ENCODE results near the gene IFI35.
"Not testable (repeated sequence)": the region's sequence is repeated elsewhere in the genome, so short reads cannot be mapped to it uniquely, and the experiment has no call there.

Gene IFI35

DNA sequence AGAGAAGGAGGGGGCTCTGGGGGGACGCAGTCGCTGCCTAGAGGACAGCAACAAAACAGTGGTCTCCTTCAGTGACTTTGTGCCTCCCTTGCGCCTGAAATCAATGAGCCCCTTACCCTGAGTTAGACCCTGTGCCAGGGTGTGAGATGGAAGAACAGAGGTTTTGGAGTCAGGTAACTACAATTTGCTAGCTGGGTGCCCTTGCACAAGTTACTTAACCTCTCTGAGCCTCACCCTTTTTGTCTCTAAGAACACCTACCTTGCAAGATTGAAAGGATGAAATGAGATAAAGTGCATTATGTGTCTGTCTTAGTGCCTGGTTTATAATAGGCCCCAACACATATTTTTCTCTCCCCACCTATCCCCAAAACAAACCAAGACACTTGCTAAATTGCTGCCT, 28.3 kb downstream of the IFI35 start:
- Histone ChIP-seq H3K4me3 (ENCODE audit: low read length) (no peak overlapping the region), H3K36me3 (ENCODE audit: control insufficient read depth, insufficient read depth, low read length) (no peaks in the 10 kb centered on the region), H3K27ac (ENCODE audit: low read length) (no peak overlapping the region), H3K9me3 (ENCODE audit: control insufficient read depth, insufficient read depth, low read length) (no peaks in the 10 kb centered on the region), H3K27me3 (ENCODE audit: control insufficient read depth, insufficient read depth, low read length) (no peaks in the 10 kb centered on the region), H3K4me1 (ENCODE audit: control insufficient read depth, insufficient read depth, low read length) (peaks cover 7% of the 10 kb centered on the region; the same call in 1 of the 2 replicates)
- no CpG with 5 or more reads among the region's 3 CpGs for WGBS (ENCODE audit: insufficient coverage, insufficient read length)
- DNase-seq (ENCODE audit: low read depth, low spot score): no peak

GRCh38 chr17:43039646-43040045, 33.1 kb downstream of the IFI35 start:
- H3K4me1 ChIP-seq (ENCODE audit: control insufficient read depth, insufficient read depth, low read length): peaks cover 1% of the 10 kb centered on the region; the same call in 1 of the 2 replicates
- WGBS (ENCODE audit: insufficient coverage, insufficient read length): no CpG with 5 or more reads among the region's 2 CpGs
- H3K9me3 ChIP-seq (ENCODE audit: control insufficient read depth, insufficient read depth, low read length): no peaks in the 10 kb centered on the region
- H3K4me3 ChIP-seq (ENCODE audit: low read length): no peak overlapping the region
- H3K27ac ChIP-seq (ENCODE audit: low read length): no peak overlapping the region
- H3K36me3 ChIP-seq (ENCODE audit: control insufficient read depth, insufficient read depth, low read length): no peaks in the 10 kb centered on the region
- no peaks in the 10 kb centered on the region for H3K27me3 ChIP-seq (ENCODE audit: control insufficient read depth, insufficient read depth, low read length)
- DNase-seq (ENCODE audit: low read depth, low spot score): no peak

- DNase-seq (ENCODE audit: low read depth, low spot score): no peak
Measured at GRCh38 chr17:43040655-43041054, 34.1 kb downstream of the IFI35 start.

DNA sequence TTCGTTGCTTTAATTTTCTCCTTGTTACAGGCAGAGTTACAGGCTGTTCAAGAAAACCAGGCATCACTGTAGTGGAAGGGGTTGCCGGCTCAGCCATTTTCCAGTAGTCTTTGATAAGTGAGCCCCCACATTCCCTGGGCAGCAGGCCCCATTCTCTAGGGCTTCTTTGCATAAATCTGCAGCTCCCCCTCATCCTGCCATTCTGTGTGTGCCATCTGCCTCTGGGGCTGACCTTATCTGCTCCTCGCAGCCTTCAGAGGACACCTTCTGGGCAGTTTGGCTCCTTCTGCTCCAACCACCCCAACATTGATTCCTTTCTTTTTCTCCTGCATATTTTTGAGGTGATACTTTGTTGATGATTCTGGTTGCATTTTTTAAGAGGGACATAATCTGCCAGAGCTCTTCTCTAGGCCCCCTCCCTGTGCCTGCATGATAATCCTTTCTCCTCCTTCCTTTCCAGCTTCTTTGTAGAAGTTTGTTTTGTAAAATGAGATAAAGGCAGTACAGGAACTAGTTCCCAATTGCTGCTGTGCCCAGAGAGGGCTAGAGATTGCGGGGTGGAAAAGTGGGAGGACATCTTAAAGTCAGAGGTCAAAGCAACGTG, 35.5 kb downstream of the IFI35 start:
- Histone ChIP-seq H3K4me3 (ENCODE audit: low read length) (no peak overlapping the region), H3K36me3 (ENCODE audit: control insufficient read depth, insufficient read depth, low read length) (no peaks in the 10 kb centered on the region), H3K27ac (ENCODE audit: low read length) (peak overlapping the region; percentile 61), H3K4me1 (ENCODE audit: control insufficient read depth, insufficient read depth, low read length) (peaks cover 1% of the 10 kb centered on the region; the same call in 1 of the 2 replicates), H3K9me3 (ENCODE audit: control insufficient read depth, insufficient read depth, low read length) (no peaks in the 10 kb centered on the region), H3K27me3 (ENCODE audit: control insufficient read depth, insufficient read depth, low read length) (no peaks in the 10 kb centered on the region)
- no peak for DNase-seq (ENCODE audit: low read depth, low spot score)
- no CpG with 5 or more reads among the region's 5 CpGs for WGBS (ENCODE audit: insufficient coverage, insufficient read length)

More at GRCh38 chr17:43040655-43041054, 34.1 kb downstream of the IFI35 start:
- Histone ChIP-seq H3K27ac (ENCODE audit: low read length) (peak overlapping the region; percentile 46), H3K27me3 (ENCODE audit: control insufficient read depth, insufficient read depth, low read length) (no peaks in the 10 kb centered on the region), H3K9me3 (ENCODE audit: control insufficient read depth, insufficient read depth, low read length) (no peaks in the 10 kb centered on the region), H3K4me1 (ENCODE audit: control insufficient read depth, insufficient read depth, low read length) (peaks cover 1% of the 10 kb centered on the region; the same call in 1 of the 2 replicates), H3K36me3 (ENCODE audit: control insufficient read depth, insufficient read depth, low read length) (no peaks in the 10 kb centered on the region), H3K4me3 (ENCODE audit: low read length) (no peak overlapping the region)
- WGBS (ENCODE audit: insufficient coverage, insufficient read length): no CpG with 5 or more reads among the region's 2 CpGs

DNA sequence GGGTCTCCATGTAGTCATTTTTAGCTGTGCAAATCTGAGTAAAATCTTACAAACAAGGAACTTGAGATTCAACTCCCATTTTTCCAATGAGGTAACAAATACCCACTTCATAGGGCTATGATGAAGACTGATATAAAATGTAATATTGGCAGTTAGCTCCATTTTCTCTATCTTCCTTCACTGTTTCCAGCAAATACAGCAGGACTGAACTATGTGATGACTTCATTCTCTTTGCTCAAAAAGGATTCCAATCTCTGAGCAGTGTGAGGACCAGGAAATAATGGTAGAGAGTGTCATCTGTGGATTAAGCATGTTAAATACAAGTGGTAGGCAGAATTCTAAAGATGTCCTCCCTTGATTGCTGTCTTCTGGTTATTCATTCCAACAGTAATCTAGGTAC, 36.7 kb downstream of the IFI35 start:
- Histone ChIP-seq H3K27ac (ENCODE audit: low read length) (no peak overlapping the region), H3K27me3 (ENCODE audit: control insufficient read depth, insufficient read depth, low read length) (no peaks in the 10 kb centered on the region)
- no peak for DNase-seq (ENCODE audit: low read depth, low spot score)

GRCh38 chr17:43044024-43044423, 37.4 kb downstream of the IFI35 start:
- no peaks in the 10 kb centered on the region for H3K36me3 ChIP-seq (ENCODE audit: control insufficient read depth, insufficient read depth, low read length)
- no CpG with 5 or more reads among the region's 4 CpGs for WGBS (ENCODE audit: insufficient coverage, insufficient read length)
- H3K9me3 ChIP-seq (ENCODE audit: control insufficient read depth, insufficient read depth, low read length): no peaks in the 10 kb centered on the region
- no peak overlapping the region for H3K4me3 ChIP-seq (ENCODE audit: low read length)
- H3K4me1 ChIP-seq (ENCODE audit: control insufficient read depth, insufficient read depth, low read length): peaks cover 1% of the 10 kb centered on the region; the same call in 1 of the 2 replicates
- no peak overlapping the region for H3K27ac ChIP-seq (ENCODE audit: low read length)
- H3K27me3 ChIP-seq (ENCODE audit: control insufficient read depth, insufficient read depth, low read length): no peaks in the 10 kb centered on the region
- no peak for DNase-seq (ENCODE audit: low read depth, low spot score)

More for the DNA sequence above, 36.7 kb downstream of the IFI35 start:
- Histone ChIP-seq H3K9me3 (ENCODE audit: control insufficient read depth, insufficient read depth, low read length) (no peaks in the 10 kb centered on the region), H3K4me3 (ENCODE audit: low read length) (no peak overlapping the region), H3K36me3 (ENCODE audit: control insufficient read depth, insufficient read depth, low read length) (no peaks in the 10 kb centered on the region), H3K4me1 (ENCODE audit: control insufficient read depth, insufficient read depth, low read length) (peaks cover 1% of the 10 kb centered on the region; the same call in 1 of the 2 replicates)

GRCh38 chr17:43051969-43052368, 45.4 kb downstream of the IFI35 start:
- H3K27ac ChIP-seq (ENCODE audit: low read length): no peak overlapping the region
- no peak overlapping the region for H3K4me3 ChIP-seq (ENCODE audit: low read length)
- H3K27me3 ChIP-seq (ENCODE audit: control insufficient read depth, insufficient read depth, low read length): no peaks in the 10 kb centered on the region
- no peak for DNase-seq (ENCODE audit: low read depth, low spot score)
- no CpG with 5 or more reads among the region's 1 CpG for WGBS (ENCODE audit: insufficient coverage, insufficient read length)
- H3K4me1 ChIP-seq (ENCODE audit: control insufficient read depth, insufficient read depth, low read length): no peaks in the 10 kb centered on the region
- no peaks in the 10 kb centered on the region for H3K9me3 ChIP-seq (ENCODE audit: control insufficient read depth, insufficient read depth, low read length)
- no peaks in the 10 kb centered on the region; the same call in 1 of the 2 replicates for H3K36me3 ChIP-seq (ENCODE audit: control insufficient read depth, insufficient read depth, low read length)

DNA sequence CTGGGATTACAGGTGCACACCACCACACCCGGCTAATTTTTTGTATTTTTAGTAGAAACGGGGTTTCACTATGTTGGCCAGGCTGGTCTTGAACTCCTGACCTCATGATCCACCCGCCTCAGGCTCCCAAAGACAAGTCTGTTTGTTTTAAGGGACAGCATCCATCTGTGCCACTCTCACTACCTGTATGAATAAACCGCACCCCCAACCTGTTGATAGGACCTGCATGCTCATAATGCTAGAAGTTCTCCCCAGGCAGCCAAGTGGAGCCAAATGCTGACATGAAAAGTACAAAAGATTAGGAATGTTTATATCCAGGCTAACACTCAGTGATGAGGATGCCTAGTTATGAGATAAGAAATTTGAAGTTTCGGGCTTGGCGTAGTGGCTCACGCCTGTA, 46.4 kb downstream of the IFI35 start:
- H3K36me3 ChIP-seq (ENCODE audit: control insufficient read depth, insufficient read depth, low read length); H3K4me3 ChIP-seq (ENCODE audit: low read length); H3K27ac ChIP-seq (ENCODE audit: low read length); H3K4me1 ChIP-seq (ENCODE audit: control insufficient read depth, insufficient read depth, low read length); DNase-seq (ENCODE audit: low read depth, low spot score); H3K27me3 ChIP-seq (ENCODE audit: control insufficient read depth, insufficient read depth, low read length); H3K9me3 ChIP-seq (ENCODE audit: control insufficient read depth, insufficient read depth, low read length): not testable (repeated sequence)
- no CpG with 5 or more reads among the region's 7 CpGs for WGBS (ENCODE audit: insufficient coverage, insufficient read length)

GRCh38 chr17:43056051-43056450, 49.5 kb downstream of the IFI35 start:
- Histone ChIP-seq H3K4me1 (ENCODE audit: control insufficient read depth, insufficient read depth, low read length) (no peaks in the 10 kb centered on the region), H3K9me3 (ENCODE audit: control insufficient read depth, insufficient read depth, low read length) (no peaks in the 10 kb centered on the region), H3K4me3 (ENCODE audit: low read length) (no peak overlapping the region), H3K27me3 (ENCODE audit: control insufficient read depth, insufficient read depth, low read length) (no peaks in the 10 kb centered on the region), H3K36me3 (ENCODE audit: control insufficient read depth, insufficient read depth, low read length) (peaks cover 3% of the 10 kb centered on the region; the same call in 1 of the 2 replicates), H3K27ac (ENCODE audit: low read length) (no peak overlapping the region)
- WGBS (ENCODE audit: insufficient coverage, insufficient read length): no CpG with 5 or more reads among the region's 7 CpGs
- DNase-seq (ENCODE audit: low read depth, low spot score): no peak

DNA sequence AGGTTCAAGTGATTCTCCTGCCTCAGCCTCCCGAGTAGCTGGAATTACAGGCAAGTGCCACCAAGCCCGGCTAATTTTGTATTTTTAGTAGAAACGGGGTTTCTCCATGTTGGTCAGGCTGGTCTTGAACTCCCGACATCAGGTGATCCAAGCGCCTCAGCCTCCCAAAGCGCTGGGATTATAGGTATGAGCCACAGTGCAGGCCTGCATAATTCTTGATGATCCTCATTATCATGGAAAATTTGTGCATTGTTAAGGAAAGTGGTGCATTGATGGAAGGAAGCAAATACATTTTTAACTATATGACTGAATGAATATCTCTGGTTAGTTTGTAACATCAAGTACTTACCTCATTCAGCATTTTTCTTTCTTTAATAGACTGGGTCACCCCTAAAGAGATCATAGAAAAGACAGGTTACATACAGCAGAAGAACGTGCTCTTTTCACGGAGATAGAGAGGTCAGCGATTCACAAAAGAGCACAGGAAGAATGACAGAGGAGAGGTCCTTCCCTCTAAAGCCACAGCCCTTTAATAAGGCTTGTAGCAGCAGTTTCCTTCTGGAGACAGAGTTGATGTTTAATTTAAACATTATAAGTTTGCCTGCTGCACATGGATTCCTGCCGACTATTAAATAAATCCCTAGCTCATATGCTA, 56.5 kb downstream of the IFI35 start:
- Histone ChIP-seq H3K27me3 (ENCODE audit: control insufficient read depth, insufficient read depth, low read length) (no peaks in the 10 kb centered on the region), H3K36me3 (ENCODE audit: control insufficient read depth, insufficient read depth, low read length) (peaks cover under 1% of the 10 kb centered on the region; the same call in 1 of the 2 replicates), H3K27ac (ENCODE audit: low read length) (no peak overlapping the region), H3K4me3 (ENCODE audit: low read length) (no peak overlapping the region), H3K9me3 (ENCODE audit: control insufficient read depth, insufficient read depth, low read length) (no peaks in the 10 kb centered on the region), H3K4me1 (ENCODE audit: control insufficient read depth, insufficient read depth, low read length) (no peaks in the 10 kb centered on the region)
- WGBS (ENCODE audit: insufficient coverage, insufficient read length): no CpG with 5 or more reads among the region's 10 CpGs
- DNase-seq (ENCODE audit: low read depth, low spot score): no peak

All from iPS DF 6.9 (cell line).